NT2/D1 (cell line): Measurements from ENCODE around the gene SIGLEC15.

Experiments
- SUZ12 ChIP-seq: IDR thresholded peaks from 2 replicates; pipeline ENCODE4 v1.6.1; 2011; ENCODE audit not compliant: insufficient read length, insufficient read depth; ENCODE audit errors: extremely low read depth
- ZNF274 ChIP-seq: IDR thresholded peaks from 2 replicates; pipeline ENCODE4 v1.6.1; 2011; ENCODE audit warnings: mild to moderate bottlenecking, low read depth, low read length

DNA sequence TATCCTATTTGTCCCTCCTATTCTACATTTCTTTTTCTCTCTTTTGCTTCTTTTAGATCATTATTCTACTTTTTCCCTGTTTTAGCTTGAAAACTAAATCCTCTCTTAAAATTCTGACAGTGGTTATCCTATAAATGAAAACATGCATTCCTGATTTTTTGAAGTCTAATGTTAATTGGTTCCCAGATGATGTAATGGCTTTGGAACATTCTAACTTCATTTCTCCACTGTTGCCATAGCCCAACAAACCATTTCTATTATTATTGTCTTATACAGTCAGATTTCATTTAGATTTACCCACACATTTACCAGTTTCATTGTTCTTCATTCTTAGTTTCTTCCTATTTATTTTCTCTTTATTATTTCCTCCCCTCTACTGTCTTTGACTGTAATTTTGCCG lies 36.5 kb downstream of the SIGLEC15 start:
- TF ChIP-seq SUZ12 (no peak), ZNF274 (no peak)
